GM19468 (cell line): Measurements from ENCODE around the gene BUB1B.

Experiments used
- ATAC-seq: cut with Tn5 transposase; IDR thresholded peaks from one replicate; pipeline ENCODE4 v1.9.1; 2021; ENCODE audit warnings: mild to moderate bottlenecking, moderate library complexity, moderate number of reproducible peaks; ENCODE audit not compliant: unreplicated experiment; ENCODE audit errors: extremely low read depth

Gene BUB1B

DNA sequence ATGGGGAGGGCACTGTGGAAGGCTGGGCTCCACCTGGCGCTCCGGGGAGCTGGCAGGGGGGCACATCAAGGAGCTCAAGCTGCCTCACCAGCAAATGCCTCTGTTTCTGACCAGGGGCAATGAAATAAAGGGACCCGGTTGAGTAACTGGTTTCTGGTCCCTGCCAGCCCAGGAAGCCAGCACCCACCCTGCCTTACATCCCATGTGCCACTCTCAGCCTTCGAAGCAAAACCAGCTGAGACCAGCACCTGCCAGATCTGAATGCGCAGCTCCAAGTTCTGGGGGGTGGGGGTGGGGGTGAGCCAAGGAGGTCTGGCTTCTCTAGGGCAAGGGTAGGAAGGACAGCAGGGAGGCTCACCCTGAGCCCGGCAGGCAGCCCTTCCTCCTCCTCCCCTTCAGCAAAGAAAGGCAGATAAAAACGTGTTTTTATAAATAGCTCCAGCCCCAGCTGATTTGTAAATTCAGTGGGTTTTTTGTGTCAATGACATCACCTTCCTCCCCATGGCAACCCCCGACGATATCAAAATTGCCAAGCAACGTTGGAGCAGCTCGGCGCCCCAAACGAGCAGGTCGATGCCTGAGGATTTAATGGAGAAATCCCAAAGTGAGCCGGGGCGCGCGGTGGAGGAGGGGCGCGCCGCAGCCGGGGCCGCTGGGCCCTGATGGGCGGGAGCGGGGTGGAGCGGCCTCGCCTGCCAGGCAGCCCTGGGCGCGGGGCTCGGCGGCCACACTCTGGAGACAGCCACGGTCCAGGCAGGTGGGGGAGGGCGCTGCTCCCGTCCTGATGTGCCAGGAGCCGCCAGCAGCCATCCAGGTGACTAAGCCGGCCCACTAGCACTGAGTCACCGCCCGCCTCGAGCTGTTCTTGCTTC lies 77.9 kb downstream of the BUB1B start, which contains the start of gene PAK6:
Gene PAK6, plus strand, starts transcription at position 532 of the 872 bp plus-strand sequence. CDS start 25,723 bp downstream, outside the sequence.
- ATAC-seq: no peak

DNA sequence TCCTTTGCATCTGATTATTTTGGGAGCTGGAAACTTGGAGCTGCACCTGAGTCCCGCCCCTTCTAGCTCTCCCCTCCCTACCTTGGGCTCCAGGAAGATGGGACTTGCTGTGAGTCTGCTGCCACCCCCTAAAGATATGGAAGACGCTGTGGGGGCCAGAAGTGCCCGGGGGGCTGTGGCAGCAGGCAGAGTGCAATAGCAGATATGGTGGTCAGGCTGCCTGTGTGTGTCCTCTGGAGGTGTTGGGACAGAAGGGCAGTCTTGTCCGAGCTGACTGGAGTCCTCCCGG lies 78.5 kb downstream of the BUB1B start:
- ATAC-seq: no peak

DNA sequence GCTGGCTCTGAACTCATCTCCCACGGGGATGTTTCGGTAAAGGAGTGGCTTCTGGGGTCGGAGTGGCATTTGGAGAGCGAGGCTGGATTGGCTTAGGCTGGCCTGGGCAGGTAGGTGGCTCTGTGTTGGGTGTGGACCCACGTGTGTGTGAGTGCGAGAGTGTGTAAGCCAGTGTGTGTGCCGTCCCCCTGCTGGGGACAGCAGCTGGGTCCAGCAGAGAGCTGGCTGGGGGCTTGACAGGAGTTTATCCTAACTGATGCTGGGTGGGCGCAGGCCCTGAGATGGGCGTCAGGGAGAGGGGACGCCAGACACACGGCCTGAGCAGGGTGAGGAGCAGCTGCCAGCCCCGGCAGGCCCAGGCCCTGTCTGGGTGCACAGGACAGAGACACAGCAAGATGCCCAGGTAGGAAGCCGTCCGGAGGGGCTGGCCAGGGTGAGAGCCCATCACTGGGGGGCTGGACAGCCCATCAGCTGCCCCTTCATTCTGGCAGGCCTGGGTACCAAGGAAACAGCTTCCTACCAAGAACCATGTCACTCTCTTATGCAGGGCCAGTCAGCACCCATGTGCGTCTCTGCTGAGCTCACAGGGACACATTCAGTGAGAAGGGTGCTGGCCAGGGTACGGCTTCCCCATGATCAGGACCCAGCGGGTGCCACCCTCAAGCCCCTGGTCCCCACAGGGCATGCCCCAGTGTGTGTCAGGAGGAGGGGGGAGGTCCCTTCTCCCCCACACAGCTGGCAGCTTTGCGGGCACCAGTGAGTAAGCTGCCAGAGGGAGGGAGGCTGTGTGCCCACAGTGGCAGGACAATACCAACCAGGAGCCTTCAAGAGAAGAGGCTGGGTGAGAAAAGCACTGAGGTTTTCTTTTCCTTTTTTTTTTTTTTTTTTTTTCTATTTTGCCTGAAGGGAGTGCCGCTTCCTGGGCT lies 79.1 kb downstream of the BUB1B start:
- no peak for ATAC-seq

DNA sequence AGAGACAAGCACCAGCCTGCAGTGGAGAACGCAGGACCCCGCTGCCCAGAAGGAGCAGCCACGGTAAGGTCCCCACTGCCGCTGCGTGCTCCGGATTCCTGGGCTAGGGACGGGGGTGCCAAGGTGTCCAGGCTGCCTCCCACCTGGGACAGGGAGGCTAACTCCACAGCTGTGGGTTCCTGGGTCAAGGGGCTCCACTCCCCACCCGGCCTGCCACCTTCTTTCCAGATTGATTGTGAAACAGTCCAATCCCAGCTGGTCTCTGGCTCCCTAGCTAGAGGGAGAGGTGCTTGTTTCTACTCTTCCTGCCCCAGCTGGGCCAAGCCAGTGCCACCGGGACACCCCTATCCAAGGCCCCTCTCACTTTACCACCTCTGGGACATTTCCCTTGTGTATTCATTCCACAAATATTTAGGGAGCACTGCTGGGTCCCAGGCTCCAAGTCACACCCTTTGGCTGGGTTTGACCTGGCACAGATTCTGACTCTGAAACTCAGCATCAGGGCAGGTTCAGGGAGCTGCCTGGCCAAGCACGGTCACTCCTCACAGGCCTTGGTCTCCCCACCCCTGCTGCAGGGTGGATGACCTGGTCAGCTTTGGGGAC lies 79.9 kb downstream of the BUB1B start:
- no peak for ATAC-seq

DNA sequence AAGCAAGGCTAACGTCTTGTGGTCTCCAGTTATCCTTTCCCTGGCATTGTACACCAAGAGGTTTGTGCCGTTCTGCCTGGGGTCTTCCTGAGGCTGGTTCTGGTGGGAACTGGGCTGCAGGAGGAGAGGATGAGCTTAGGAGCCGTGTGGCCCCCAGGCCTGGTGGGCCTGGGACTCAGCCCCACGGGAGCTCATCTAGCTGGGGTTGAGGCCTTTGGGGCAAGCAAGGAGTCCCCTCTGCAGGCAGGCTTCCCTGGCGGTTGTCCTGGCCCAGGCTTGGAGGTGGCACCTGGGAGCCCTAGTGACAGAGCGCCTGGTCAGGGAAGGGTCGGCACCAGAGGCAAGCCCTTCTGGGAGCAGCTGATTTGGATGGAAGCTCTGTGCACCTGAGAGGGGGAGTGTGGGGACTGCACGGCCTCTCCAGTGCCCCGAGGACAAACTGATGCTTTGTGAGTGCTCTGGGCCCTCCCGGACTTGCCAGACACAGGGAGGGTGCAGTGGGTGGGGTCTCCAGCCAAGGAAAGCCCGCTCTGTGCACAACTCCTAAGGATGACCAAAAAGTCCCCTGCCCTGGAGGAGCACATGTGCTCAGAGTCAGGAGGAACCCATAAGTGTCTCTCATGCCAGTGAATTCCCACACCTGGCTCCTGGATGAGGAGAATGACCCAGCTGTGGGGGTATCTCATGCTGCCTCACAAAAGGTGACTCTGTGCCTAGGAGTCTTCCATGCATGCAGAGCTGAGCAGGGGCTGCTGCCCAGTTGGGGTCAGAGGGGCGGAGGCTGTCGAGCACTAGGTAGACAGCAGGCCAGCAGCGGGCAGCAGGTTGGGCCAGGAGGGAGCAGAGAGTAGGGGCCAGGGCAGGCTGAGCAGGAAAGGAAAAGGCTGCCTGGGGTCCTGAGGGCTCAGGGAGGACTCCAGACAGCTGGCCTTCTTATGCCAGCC lies 80.7 kb downstream of the BUB1B start:
- no peak for ATAC-seq

DNA sequence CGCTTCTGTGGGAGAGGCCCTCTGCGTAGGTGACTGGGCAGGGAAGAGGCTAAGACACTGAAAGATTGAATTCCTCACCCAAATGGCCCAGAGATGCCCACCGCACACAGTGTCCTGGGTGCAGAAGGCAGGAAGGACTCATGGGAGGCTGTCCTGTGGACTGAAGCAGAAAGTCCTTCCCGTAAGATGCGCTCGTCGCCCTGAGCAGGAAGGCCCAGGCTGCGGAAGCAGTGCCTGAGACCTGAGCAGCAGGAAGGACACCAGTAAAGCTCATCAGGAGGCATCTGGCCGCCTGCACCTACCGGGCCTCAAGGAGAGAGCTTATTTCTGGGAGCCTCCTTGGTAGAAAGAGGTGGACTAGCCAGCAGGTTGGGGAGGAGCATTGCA lies 81.3 kb downstream of the BUB1B start:
- ATAC-seq: no peak

DNA sequence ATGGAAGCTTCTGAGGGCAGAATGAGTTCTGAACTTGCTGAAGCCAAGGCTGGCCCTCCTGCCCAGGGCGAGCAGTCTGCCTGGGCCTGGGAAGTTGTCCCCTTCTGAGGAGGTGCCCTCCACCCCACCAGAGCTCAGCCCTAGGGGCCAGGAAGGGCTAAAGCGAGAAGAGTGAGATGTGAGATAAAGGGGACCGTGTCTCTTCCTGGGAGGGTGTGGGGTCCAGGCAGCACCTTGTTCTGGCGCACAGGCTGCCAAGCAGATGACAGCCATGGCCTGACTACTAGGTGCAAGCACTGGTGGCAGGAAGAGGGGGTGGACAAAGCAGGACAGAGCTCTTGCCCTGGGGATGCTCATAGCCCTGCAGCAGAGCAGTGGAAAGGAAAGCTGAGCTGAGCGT lies 81.7 kb downstream of the BUB1B start:
- ATAC-seq: no peak

DNA sequence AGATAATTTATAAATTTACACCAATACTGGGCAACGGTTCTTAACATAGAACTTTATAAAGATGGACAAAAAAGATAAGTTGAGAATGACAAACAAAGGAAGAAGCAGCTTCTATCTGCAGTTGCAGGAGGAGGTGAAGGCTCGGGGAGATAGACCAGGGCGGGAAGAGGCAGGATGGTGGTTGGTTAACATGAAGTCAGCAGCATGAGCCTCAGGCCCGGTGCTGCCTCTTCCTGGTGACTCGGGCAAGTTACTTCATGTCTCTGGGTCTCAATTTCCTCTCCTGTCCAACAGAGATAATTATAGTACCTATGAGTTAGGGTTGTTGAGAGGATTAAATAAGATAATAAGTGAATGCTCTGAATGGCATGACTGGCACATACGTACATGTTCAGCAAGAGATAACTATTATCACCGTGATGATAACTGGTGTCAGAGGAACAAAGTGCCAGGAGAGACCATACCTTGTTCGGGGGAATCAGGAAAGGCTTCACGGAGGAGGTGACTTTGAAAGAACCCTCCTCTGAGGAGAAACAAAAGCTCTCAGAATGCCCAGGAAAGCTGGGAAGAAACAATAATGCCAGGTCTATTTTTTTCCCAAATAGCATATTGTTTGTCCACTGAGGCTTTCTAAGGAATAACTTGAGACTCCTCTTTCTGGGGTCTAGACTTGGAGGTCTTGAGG lies 82.4 kb downstream of the BUB1B start:
- ATAC-seq: no peak

DNA sequence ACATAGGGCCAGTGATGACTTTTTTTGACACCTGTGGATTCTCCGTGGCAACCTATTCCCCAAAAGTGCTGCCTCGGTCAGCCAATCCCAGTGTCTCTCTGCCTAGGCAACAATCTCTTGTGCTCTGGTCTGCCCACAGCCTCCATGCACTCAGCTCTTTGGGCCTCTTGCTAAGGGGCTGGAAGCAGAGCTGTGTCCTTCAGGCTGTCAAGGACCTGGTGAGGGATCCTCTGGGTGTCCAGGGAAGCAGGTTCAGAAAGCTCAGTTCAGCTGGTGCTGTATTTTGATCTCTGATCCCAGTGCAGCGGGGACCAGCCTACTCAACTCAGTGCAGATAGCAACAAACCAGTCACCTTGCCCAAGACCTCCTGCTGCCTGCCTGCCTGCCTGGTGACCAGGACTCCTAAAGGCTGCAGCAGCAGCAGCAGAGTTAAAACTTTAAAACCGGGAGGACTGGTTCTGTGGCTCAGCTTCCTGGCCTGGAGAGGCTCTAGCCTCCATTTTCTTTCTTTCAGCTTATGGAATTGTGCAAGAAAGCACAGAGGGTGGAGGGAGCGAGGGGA lies 84.2 kb downstream of the BUB1B start:
- no peak for ATAC-seq

DNA sequence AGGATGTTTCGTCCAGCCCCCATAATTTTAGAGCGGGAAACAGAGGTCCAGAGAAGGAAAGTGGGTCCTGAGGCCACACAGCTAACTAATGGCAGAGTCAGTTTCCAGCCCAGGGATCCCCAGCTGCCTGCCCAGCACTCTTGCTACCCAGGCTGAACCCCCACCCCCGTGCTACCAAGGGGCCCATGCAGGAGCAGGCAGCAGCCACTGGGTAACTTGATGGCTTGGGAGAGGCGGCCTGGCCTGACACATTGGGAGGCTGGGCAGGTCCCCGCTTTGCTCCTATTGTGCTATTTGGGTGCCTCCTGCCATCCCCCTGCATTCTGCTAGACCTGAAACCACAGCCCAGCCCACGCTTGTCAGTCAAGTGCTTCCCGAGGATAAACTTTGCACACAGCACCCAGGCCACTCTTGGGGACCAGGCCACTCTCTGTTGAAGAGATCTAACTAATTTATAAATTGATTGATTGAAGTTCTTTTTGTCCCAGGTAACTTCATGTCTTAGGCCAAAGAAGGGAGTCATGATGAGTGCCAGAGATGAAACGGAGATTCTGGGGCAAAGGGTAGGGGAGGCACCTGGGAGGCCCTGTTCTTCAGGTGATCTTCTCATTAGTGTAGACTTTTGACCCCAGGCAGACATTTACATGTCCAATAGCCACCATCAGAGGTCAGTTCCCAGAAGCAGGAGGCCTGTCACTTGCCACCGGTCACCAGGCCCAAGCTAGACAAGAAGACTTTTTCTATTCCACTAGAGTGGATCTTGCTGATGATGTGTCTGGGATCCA lies 85.0 kb downstream of the BUB1B start:
- ATAC-seq: no peak

DNA sequence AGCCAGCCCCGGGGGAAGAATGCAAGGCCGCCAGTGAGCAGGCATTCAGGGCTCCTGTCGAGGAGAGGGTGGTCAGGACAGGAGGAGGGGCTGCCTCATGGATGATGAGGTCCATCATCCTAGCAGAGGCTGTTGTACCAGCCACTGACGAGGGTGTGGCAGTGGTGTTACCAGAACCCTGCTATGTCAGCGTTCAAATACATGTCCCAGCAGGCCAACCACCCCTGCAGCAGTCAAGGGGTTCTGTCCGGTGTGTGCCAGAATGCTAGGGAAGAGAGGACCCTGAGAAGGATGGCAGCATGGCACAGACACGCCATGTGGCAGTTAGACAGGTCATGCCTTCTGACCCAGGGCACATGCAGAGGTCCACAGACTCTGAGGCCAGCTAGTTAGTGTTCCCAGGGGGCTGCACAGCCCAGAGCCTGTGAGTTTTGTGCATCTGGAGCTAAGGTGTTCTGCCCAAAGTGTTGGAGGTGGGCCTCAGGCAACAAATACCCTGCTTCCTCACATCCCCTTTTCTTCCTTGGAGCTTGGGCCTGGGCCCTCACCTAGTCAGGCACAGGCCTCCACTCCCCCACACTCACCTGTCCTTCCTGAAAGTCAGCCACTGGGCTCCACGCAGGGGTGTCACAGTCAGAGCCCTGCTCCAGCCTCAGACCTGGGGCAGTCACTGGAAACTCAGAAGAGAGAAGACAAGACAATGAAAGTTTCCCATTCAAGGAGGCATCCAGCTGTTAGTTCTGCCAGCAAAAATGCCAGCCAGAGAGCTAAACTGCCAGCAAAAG lies 85.8 kb downstream of the BUB1B start:
- ATAC-seq: no peak

DNA sequence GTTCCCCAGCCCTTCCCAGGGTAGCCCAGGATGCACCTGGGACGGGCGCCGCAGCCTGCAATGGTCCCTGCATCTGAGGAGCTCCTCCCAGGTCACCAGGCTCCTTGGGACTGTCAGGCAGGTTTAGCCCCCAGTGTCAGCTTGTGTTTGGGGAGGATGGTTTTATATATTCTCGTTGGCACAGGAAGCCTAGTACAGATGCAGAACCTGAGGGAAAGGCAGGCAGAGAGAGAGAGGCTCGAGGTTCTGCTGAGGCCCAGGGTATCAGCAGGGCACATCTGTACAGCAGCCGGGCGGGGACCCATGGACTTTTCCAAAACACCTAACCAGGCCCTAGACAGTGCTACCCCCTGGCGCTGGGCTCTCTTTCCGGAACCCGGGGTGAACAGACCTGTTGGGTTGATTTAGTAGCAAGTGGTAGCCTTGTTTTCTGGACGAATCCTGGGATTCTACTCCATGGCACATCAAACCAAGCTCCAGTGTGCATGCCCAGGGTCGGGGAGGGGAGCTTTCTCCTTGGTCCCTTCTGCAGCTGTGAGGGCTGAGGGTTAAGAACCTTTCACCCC lies 86.6 kb downstream of the BUB1B start:
- no peak for ATAC-seq

DNA sequence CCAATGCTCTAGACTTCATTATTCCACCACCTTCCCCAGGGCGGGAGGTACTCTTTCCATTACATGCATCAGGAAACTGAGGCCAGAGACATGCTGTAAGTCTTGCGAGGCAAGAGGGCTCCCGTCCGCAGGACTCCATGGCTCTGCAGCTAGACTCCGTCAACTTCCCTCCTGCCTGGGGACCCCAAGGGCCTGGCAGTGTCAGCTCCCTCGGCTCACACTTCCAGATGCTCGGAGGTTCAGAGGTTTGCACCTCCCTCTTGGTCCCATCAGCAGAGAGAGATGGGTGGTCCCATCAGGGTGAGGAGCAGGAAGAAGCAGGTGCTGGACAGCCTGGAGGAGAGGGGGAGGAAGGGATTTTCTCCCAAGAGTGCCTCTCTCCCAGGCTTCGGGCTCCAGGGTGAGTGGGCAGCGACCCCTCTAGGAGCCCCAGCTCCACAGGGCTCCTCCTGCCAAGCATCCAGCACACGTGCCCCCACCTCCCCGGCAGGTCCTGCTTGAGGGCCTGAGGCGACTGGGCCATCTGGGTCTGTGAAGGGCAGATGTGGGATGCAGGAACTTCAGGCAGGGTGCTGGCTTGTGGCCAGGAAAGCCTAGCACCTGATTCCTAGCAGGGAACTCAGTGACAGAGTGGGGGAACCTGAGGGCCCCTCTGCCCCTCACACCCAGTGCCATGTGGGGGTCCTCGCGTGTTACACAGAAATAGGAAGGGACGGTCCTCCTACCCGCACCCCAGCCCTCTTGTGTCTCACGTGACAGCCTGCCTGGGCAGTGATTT lies 87.3 kb downstream of the BUB1B start:
- ATAC-seq: no peak

DNA sequence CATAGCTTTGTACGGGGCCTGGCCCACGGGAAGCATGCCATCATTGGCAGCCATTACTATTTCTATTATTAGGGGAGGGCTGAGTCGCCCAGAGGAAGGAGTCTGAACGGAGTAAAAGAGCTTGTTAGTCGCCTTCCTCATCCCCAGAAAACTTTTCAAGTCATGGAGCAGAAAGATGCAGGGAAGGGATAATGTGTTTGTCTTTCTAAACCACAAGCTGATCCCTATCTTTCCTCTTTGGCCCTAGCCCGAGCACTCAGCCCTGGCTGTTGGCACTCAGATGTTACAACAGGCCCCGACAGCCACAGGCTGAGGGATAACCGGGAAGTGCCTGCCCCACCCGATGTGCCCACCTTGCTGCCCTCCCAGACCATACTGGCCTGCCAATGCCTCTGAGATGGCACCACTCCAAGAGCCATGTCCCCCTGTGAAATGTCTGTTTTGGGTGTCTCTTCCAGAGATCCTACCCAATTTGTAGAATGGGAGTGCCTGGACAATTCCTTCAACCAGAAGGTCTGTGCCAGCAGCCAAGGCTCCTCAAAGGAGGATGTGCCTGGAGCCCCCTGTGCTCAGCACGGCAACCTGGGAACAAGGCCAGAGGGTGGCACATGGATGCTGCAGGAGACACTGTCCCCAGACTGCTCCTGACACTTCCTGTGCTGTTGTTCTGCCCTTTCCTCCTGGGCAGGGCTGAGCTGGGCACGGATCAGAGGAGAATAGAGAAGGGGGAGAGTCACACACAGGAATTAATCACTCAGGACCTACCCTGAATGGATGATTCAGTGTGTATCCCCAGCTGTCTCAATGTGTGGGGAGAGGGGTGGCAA lies 88.8 kb downstream of the BUB1B start:
- no peak for ATAC-seq

DNA sequence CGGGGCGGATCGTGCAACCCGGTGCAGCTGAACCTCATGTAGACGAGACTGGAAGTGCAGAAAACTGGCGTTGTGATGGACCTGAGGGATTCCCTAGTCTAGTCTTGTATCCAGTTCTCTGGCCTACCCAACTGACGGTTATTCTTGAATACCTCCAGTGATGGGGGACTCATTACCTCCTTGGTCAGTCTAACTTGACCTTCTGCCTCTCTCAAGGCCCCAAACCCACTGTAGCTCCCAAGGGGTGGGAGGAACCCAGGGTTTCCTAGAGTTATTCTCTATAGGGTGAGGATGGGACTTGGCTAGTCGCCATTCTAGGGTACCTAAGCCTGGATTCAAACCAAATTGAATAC lies 89.4 kb downstream of the BUB1B start:
- no peak for ATAC-seq
